Kidney epithelial cell (primary cell): ENCODE measurements around the gene ELMOD2. TPM values are rescaled to one million over a fixed set of nuclear protein-coding genes. Genes with fewer than 3 reads are reported as not detected.
A peak's percentile ranks its signal among the peaks of the same experiment; 100 is the strongest.

Source experiments
- DNase-seq: peaks from one replicate; pipeline ENCODE4 v3.0.0-alpha.2; 2010; ENCODE audit warnings: low read depth
- H3K27me3 ChIP-seq: 2 replicates; pipeline ENCODE4 v1.6.0; 2011; ENCODE audit warnings: low read length; ENCODE audit not compliant: control insufficient read depth, insufficient read depth
- H3K36me3 ChIP-seq: 2 replicates; pipeline ENCODE4 v1.5.1; 2011; ENCODE audit warnings: low read length; ENCODE audit not compliant: control insufficient read depth, insufficient read depth
- H3K4me3 ChIP-seq: 2 replicates; pipeline ENCODE4 v1.5.1; 2011; ENCODE audit warnings: low read depth, mild to moderate bottlenecking, control low read depth, low read length
- total RNA-seq: library from RNA; depleted of rRNA; stranded (reverse); fragments of >200 nt; gene quantifications from 2 replicates; pipeline ENCODE4 v1.2.3, GENCODE V29; 2015
- TF ChIP-seq, protein P1 (sequence below): IDR thresholded peaks from 2 replicates; pipeline ENCODE4 v1.5.1; 2011; ENCODE audit warnings: mild to moderate bottlenecking, moderate library complexity, low read length, control low read depth, inconsistent platforms; ENCODE audit not compliant: insufficient read depth, poor library complexity, severe bottlenecking

The ELMOD2 gene, protein sequence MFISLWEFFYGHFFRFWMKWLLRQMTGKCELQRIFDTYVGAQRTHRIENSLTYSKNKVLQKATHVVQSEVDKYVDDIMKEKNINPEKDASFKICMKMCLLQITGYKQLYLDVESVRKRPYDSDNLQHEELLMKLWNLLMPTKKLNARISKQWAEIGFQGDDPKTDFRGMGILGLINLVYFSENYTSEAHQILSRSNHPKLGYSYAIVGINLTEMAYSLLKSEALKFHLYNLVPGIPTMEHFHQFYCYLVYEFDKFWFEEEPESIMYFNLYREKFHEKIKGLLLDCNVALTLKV
- total RNA-seq: 21.4 and 60.5 TPM in 2 replicates

DNA sequence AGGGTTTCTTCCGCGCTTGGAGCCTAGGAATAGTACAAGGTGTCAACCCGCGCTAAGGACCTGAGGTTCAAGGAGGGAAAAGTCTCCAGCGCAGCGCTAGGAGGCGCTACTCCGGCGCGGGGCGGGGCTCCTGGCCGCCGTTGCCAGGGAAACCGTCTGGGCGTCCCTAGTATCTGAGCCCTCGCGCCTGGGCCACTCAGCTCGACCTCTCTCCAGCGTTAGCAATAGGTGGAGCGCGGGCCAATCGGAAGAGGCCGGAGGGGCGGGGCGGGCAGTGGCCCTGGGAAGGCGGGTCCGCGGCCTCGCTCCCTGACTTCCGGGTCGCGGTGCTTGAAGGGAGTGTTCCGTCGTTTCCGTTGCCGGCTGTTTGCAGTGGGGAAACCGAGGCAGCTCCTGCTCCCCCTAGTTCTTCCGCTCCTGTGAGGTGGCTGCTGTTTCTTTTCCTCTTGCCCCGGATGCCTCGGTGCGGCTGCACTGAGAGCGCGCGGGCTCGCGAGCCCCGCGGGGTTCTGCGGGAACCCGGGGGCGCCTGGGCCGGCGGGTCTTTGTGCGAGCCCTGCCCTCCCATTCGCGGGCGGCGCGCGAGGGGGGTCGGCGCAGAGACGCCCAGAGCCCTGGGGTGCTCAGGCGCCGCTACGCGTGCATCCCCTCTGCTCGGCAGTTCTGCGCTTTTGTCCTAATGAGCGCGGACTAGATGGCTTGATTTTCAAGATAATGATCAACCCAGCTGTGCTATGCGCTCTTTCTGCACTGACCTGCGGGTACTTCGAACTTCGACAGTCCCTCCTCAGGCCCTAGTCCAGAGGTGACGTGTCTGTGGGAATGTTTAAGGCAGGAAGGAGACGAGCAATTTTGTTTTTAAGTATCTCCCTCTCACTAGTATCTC is at the start of gene ELMOD2:
Gene ELMOD2, plus strand, starts transcription at position 312 of the 886 bp plus-strand sequence. CDS start 1,261 bp downstream, outside the sequence.
- DNase-seq: peak; percentile 88
- H3K4me3 ChIP-seq: peak within 1 kb of the TSS; percentile 89
- TF ChIP-seq, protein P1, sequence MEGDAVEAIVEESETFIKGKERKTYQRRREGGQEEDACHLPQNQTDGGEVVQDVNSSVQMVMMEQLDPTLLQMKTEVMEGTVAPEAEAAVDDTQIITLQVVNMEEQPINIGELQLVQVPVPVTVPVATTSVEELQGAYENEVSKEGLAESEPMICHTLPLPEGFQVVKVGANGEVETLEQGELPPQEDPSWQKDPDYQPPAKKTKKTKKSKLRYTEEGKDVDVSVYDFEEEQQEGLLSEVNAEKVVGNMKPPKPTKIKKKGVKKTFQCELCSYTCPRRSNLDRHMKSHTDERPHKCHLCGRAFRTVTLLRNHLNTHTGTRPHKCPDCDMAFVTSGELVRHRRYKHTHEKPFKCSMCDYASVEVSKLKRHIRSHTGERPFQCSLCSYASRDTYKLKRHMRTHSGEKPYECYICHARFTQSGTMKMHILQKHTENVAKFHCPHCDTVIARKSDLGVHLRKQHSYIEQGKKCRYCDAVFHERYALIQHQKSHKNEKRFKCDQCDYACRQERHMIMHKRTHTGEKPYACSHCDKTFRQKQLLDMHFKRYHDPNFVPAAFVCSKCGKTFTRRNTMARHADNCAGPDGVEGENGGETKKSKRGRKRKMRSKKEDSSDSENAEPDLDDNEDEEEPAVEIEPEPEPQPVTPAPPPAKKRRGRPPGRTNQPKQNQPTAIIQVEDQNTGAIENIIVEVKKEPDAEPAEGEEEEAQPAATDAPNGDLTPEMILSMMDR: peak; percentile 98

GRCh38 chr4:140483445-140483844 is 40.5 kb upstream of the ELMOD2 start:
- DNase-seq: no peak
- TF ChIP-seq, protein P1: no peak
- H3K27me3 ChIP-seq: no peaks in the 10 kb centered on the region
- H3K36me3 ChIP-seq: no peaks in the 10 kb centered on the region
- H3K4me3 ChIP-seq: no peak overlapping the region

More for the DNA sequence above, at the start of gene ELMOD2:
- no peaks in the 10 kb centered on the region for H3K36me3 ChIP-seq
- H3K27me3 ChIP-seq: no peaks in the 10 kb centered on the region

DNA sequence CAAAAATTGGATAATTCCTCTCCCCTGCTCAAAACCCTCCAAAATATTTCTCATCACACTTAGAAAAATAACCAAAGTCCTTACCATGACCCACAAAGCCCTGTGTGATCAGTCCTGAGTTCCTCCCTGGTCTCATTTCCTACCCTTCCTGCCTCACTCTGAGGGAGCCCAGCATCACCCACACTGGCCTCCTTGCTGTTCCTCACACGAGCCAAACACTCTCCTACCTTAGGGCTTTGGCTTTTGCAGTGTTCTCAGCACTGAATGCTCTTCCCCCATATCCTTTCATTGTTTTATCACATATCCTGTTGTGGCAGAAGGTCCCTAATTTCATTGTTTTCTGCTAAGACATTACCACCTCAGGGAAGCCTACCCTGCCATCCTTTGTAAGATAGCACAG is 38.0 kb upstream of the ELMOD2 start:
- DNase-seq: no peak
- Histone ChIP-seq H3K27me3 (no peaks in the 10 kb centered on the region), H3K4me3 (no peak overlapping the region), H3K36me3 (no peaks in the 10 kb centered on the region)
- TF ChIP-seq, protein P1: no peak

- TF ChIP-seq, protein P1: no peak
- no peak for DNase-seq
- Histone ChIP-seq H3K4me3 (no peak overlapping the region), H3K27me3 (peaks cover 16% of the 10 kb centered on the region), H3K36me3 (no peaks in the 10 kb centered on the region)
Observed at GRCh38 chr4:140497405-140497746, 26.6 kb upstream of the ELMOD2 start.

DNA sequence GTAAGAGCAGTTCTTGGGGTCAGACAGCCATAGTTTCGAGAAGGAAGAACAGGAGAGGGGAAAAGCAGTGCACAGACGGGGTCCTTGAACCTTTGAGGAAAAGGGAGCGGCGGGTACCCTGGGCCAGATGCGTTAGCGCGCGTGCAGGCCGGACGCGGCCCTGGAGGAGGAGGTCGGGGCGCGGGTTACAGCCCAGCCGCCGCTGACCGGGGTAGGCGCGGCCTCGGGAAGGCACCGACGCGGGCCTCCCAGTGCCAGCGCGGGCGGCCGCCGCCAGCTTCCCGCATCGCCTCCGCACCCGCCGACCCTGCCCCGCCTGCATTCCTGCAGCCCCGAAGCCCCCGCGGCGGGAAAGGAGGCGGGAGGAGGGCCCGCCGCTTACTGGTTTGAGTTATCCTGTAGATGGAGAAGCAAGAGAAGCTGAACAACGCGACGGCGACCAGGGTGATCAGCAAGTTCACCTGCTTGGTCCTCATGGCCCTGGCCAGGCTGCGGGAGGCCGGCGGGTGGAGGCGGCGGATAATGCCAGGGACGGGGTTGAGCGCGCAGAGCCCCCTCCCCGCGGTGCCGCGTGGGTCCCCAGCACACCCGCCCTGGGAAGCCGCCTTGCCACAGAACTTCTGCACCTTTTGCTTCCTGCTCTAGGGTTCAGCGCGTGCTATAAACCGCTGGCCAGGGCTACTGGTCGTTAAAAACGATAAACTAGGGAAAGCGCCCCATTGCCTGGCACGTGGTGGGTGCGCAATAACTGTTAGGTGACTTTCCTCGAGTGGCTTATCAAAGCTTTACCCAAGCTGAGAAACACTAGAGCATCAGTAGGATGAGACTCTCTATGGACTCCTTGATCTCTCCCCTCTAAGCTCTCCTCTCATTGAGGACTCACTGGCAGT is 26.0 kb upstream of the ELMOD2 start, which contains the start of gene MGAT4D:
Gene MGAT4D, minus strand, starts transcription at position 547 of the 890 bp plus-strand sequence. Its CDS starts 71 bp downstream, at position 476.
- TF ChIP-seq, protein P1: no peak
- peaks cover 16% of the 10 kb centered on the region for H3K27me3 ChIP-seq
- DNase-seq: no peak
- peak within 1 kb of the TSS; percentile 34 for H3K4me3 ChIP-seq
- no peaks in the 10 kb centered on the region for H3K36me3 ChIP-seq
